K562 (cell line): Measurements from ENCODE around the gene PLCB3. TPM values are rescaled to one million over a fixed set of nuclear protein-coding genes. Genes with fewer than 3 reads are reported as not detected.
A peak's percentile ranks its signal among the peaks of the same experiment; 100 is the strongest.

Experiments used
- CBFA2T2 ChIP-seq: fragments of 450-650 bp; conservative IDR thresholded peaks from 2 replicates; pipeline ENCODE4 v1.6.1; 2017; ENCODE audit warnings: mild to moderate bottlenecking
- DEAF1 ChIP-seq: fragments of 450-650 bp; formaldehyde crosslinking; IDR thresholded peaks from 2 replicates; pipeline ENCODE4 v1.4.0; 2020; ENCODE audit warnings: mild to moderate bottlenecking, moderate library complexity
- ELK3 ChIP-seq: fragments of 450-650 bp; formaldehyde crosslinking; IDR thresholded peaks from 2 replicates; pipeline ENCODE4 v1.4.0; 2020; ENCODE audit warnings: mild to moderate bottlenecking
- FOSL1 ChIP-seq: fragments of 200-800 bp; sonication (Bioruptor generic); conservative IDR thresholded peaks from 2 replicates; pipeline ENCODE4 v1.6.1; 2016; ENCODE audit warnings: missing genetic modification characterization, missing compliant biosample characterization
- FOXP4 ChIP-seq: sonication (generic); formaldehyde crosslinking; IDR thresholded peaks from 2 replicates; pipeline ENCODE4 v1.8.0; 2022; ENCODE audit warnings: mild to moderate bottlenecking, missing genetic modification reagents, borderline replicate concordance
- MCM5 ChIP-seq: fragments of 450-650 bp; IDR thresholded peaks from 2 replicates; pipeline ENCODE4 v1.6.1; 2016; ENCODE audit warnings: low read depth
- MTF1 ChIP-seq: fragments of 250-450 bp; sonication (Bioruptor Pico); IDR thresholded peaks from 2 replicates; pipeline ENCODE4 v1.9.0; 2021; ENCODE audit warnings: moderate library complexity, mild to moderate bottlenecking, inconsistent platforms, borderline replicate concordance
- MYBL2 ChIP-seq, 2 experiments: fragments of 450-650 bp in 1 of 2; sonication (generic) in 1 of 2; formaldehyde crosslinking in 1 of 2; IDR thresholded peaks; 2 replicates each; pipeline versions ENCODE4 v1.6.1 to v1.8.1; 2017 to 2022; ENCODE audit warnings: borderline replicate concordance in 1 of 2, inconsistent platforms in 1 of 2, low read depth in 1 of 2, mild to moderate bottlenecking in 1 of 2, missing genetic modification reagents in 1 of 2, moderate library complexity in 1 of 2
- NR3C1 ChIP-seq: sonication (generic); formaldehyde crosslinking; IDR thresholded peaks from 2 replicates; pipeline ENCODE4 v1.8.1; 2022; ENCODE audit warnings: missing genetic modification reagents
- POLR2G ChIP-seq: fragments of 200-400 bp; formaldehyde crosslinking; IDR thresholded peaks from 2 replicates; pipeline ENCODE4 v1.6.1; 2017; ENCODE audit warnings: low read depth, mild to moderate bottlenecking, antibody characterized with exemption, low read length, moderate library complexity
- TAF15 ChIP-seq: fragments of 200-400 bp; formaldehyde crosslinking; IDR thresholded peaks from 2 replicates; pipeline ENCODE4 v1.6.1; 2017; ENCODE audit warnings: mild to moderate bottlenecking, low read depth, low read length, moderate library complexity
- TCF7L2 ChIP-seq: fragments of 150-350 bp; IDR thresholded peaks from 2 replicates; pipeline ENCODE4 v1.6.1; 2016; ENCODE audit warnings: low read depth, mild to moderate bottlenecking, low read length, moderate library complexity
- TCFL5 ChIP-seq: fragments of 250-450 bp; sonication (Bioruptor Pico); conservative IDR thresholded peaks from 2 replicates; pipeline ENCODE4 v1.6.1; 2021; ENCODE audit warnings: mild to moderate bottlenecking, moderate library complexity, matching md5 sums
- THRB ChIP-seq: fragments of 450-650 bp; formaldehyde crosslinking; conservative IDR thresholded peaks from 2 replicates; pipeline ENCODE4 v1.4.0; 2022; ENCODE audit warnings: mild to moderate bottlenecking, missing genetic modification characterization
- U2AF1 ChIP-seq: fragments of 200-400 bp; formaldehyde crosslinking; optimal IDR thresholded peaks from 2 replicates; pipeline ENCODE3; 2017; ENCODE audit warnings: mild to moderate bottlenecking, low read depth, low read length, moderate library complexity
- ZEB2 ChIP-seq: fragments of 450-650 bp; IDR thresholded peaks from 2 replicates; pipeline ENCODE4 v1.6.1; 2016
- ZFPM2 ChIP-seq: fragments of 250-450 bp; sonication (Bioruptor Pico); IDR thresholded peaks from 2 replicates; pipeline ENCODE4 v1.5.1; 2022; ENCODE audit warnings: mild to moderate bottlenecking
- ZNF121 ChIP-seq: sonication (generic); formaldehyde crosslinking; conservative IDR thresholded peaks from 2 replicates; pipeline ENCODE4 v1.8.0; 2022; ENCODE audit warnings: missing genetic modification reagents
- ZNF436 ChIP-seq: fragments of 250-450, 450-650 bp; sonication (Bioruptor Pico); formaldehyde crosslinking; IDR thresholded peaks from 2 replicates; pipeline ENCODE4 v1.7.0; 2020; ENCODE audit warnings: mild to moderate bottlenecking
- ZNF445 ChIP-seq: fragments of 250-450 bp; sonication (Bioruptor Pico); IDR thresholded peaks from 2 replicates; pipeline ENCODE4 v1.4.0; 2020; ENCODE audit warnings: low read depth, mild to moderate bottlenecking, moderate library complexity
- ZNF507 ChIP-seq: conservative IDR thresholded peaks from 2 replicates; pipeline ENCODE4 v1.6.1; 2017; ENCODE audit warnings: missing genetic modification characterization, missing compliant biosample characterization
- ZNF785 ChIP-seq: fragments of 250-450 bp; sonication (Bioruptor Pico); IDR thresholded peaks from 2 replicates; pipeline ENCODE4 v1.4.0; 2020; ENCODE audit warnings: mild to moderate bottlenecking
- polyA plus RNA-seq, 8 experiments: library from polyadenylated mRNA; depleted of rRNA in 4 of 8; stranded (reverse) in 5 of 8; unstranded in 3 of 8; fragments of >200 nt; fragmentation: Nextera tagmentation in 2 of 8; fragmentation: Illumina TruSeq in 1 of 8; extraction: Ambion mirVana in 2 of 8; extraction: Trizol in 1 of 8; gene quantifications; 2 replicates each; pipeline versions ENCODE4 v1.2.1 to v1.2.3, GENCODE V29; 2011 to 2014; ENCODE audit warnings: inconsistent platforms in 1 of 8, missing spikeins in 1 of 8
- total RNA-seq, 7 experiments: library from RNA; depleted of rRNA in 6 of 7; stranded (reverse); fragments of >200 nt in 6 of 7; fragmentation: Illumina TruSeq in 2 of 7; extraction: Trizol in 2 of 7; gene quantifications; 2 replicates each; pipeline versions ENCODE4 v1.2.1 to v1.2.3, GENCODE V29; 2011 to 2021; ENCODE audit warnings: low replicate concordance in 1 of 7

Gene PLCB3
- total and polyA plus RNA-seq, 9 of the 15 experiments (the other 6 are each of a cell fraction or from before 2014, with no cell fraction given) = 0.31 to 44.8 (median 14.6) TPM

- no peak for TF ChIP-seq ZNF785
- TF ChIP-seq U2AF1 = no peak
- TF ChIP-seq NR3C1 (CRISPR knock-in tag) = no peak
- no peak for TF ChIP-seq ZNF121 (CRISPR knock-in tag)
- TF ChIP-seq ZEB2 = no peak
- 0 out of 2 replicates have a peak, but pooled peaks have one; percentile 14 for TF ChIP-seq ZFPM2 (CRISPR knock-in tag)
- TF ChIP-seq THRB (CRISPR knock-in tag) = peak; percentile 63; the same call in 1 of the 2 replicates
- TF ChIP-seq TCF7L2 = no peak
- no peak for TF ChIP-seq MCM5
- TF ChIP-seq ELK3 (CRISPR knock-in tag) = no peak
- no peak for TF ChIP-seq TCFL5
- TF ChIP-seq ZNF507 (tag) = no peak
- TF ChIP-seq CBFA2T2 = no peak
- TF ChIP-seq TAF15 = no peak
- 0 out of 2 replicates have a peak, but pooled peaks have one; percentile 19 for TF ChIP-seq DEAF1 (CRISPR knock-in tag)
- TF ChIP-seq ZNF436 (CRISPR knock-in tag) = peak; percentile 99
- peak; percentile 47 for TF ChIP-seq FOSL1
- TF ChIP-seq POLR2G = no peak
- no peak for TF ChIP-seq MTF1 (CRISPR knock-in tag)
- TF ChIP-seq ZNF445 (CRISPR knock-in tag) = no peak
- 0 out of 2 replicates have a peak, but pooled peaks have one; percentile 6 for TF ChIP-seq FOXP4 (CRISPR knock-in tag)
- TF ChIP-seq MYBL2 (IDR thresholded peaks at IDR 0.05; ENCODE audit: low read depth) = no peak
- TF ChIP-seq MYBL2 (CRISPR knock-in tag; IDR thresholded peaks at IDR 0.05; ENCODE audit: borderline replicate concordance) = no peak
Observed at GRCh38 chr11:64268893-64269539, 17.7 kb downstream of the PLCB3 start (continued).
